Measurements from ENCODE around the gene SMARCC2. TPM values are rescaled to one million over a fixed set of nuclear protein-coding genes. Genes with fewer than 3 reads are reported as not detected.

SMARCC2 gene
- total RNA-seq, 1 experiment from 2014 or later: 38.4 TPM

DNA sequence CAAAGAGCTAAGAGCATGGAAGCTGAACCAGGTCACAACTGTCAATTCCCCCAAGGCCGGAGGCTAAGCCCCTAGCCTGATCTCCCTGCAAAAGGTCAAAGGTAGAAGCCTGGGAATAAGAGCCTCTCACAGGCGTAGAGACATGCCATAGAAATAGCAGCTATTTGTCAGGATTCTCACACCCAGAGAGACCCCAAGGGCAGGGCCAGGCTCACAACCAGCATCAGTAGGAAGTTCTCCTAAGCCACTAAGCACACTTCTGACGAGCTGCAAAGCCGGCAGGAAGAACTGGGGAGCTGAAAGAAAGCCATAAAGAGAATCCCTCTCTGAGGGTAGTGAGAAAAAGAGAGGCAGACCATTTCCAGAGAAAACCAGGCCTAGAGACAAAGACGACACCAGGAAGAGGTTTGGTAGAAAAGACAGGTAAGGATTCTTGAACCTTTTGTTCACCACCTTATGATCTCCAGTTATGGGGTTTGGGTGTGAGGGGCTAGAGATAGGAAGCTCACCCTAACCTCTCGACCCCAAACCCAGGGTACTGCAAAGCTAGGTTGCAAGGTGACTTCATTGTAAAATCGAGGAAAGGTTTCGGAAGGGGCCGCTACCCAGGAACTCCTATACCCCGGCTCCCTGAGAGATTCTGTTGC, 1.0 kb downstream of the SMARCC2 start:
- H3K36me3 ChIP-seq (ENCODE audit: low read depth, low read length): peaks cover 18% of the 10 kb centered on the region
- H3K9ac ChIP-seq (ENCODE audit: low read length): peak overlapping the region; percentile 75
- DNase-seq (no peak), ATAC-seq (no peak)
- no TSS peak for BruUV-seq (replicated peaks)
- H3K9me3 ChIP-seq (ENCODE audit: low read length): no peaks in the 10 kb centered on the region
- CTCF ChIA-PET: interaction anchor here (0.6 to 2.6 kb wide), 4 partner anchors 30 to 125 kb away, joined by 3 to 17 read pairs (median 5); partner anchors contain the start of genes ESYT1 and MYL6
- intact Hi-C loops (cut with micrococcal nuclease): loop anchor here (2.0 kb wide), 2 partner anchors 29 to 61 kb away; partner anchors contain the start of gene MYL6
- peak overlapping the region; percentile 76 for H2AFZ ChIP-seq (ENCODE audit: low read length)
- peak overlapping the region; percentile 94 for H3K4me3 ChIP-seq (ENCODE audit: low read length)
- H3F3A ChIP-seq (ENCODE audit: low read length, unreplicated experiment): no peaks in the 10 kb centered on the region
- no peak overlapping the region for H3K27ac ChIP-seq (ENCODE audit: low read length)
- TF ChIP-seq, protein P1, sequence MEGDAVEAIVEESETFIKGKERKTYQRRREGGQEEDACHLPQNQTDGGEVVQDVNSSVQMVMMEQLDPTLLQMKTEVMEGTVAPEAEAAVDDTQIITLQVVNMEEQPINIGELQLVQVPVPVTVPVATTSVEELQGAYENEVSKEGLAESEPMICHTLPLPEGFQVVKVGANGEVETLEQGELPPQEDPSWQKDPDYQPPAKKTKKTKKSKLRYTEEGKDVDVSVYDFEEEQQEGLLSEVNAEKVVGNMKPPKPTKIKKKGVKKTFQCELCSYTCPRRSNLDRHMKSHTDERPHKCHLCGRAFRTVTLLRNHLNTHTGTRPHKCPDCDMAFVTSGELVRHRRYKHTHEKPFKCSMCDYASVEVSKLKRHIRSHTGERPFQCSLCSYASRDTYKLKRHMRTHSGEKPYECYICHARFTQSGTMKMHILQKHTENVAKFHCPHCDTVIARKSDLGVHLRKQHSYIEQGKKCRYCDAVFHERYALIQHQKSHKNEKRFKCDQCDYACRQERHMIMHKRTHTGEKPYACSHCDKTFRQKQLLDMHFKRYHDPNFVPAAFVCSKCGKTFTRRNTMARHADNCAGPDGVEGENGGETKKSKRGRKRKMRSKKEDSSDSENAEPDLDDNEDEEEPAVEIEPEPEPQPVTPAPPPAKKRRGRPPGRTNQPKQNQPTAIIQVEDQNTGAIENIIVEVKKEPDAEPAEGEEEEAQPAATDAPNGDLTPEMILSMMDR (conservative IDR thresholded peaks at IDR 0.05; ENCODE audit: low read depth, low read length): no peak
- TF ChIP-seq EZH2phosphoT487 (IDR thresholded peaks at IDR 0.05; ENCODE audit: borderline replicate concordance, low read length) (no peak), EZH2 (IDR thresholded peaks at IDR 0.05; ENCODE audit: low read length, unreplicated experiment) (no peak)
- H4K20me1 ChIP-seq (ENCODE audit: low read length): no peaks in the 10 kb centered on the region
- H3K4me2 ChIP-seq (ENCODE audit: low read length): peak overlapping the region; percentile 86
- peaks cover 21% of the 10 kb centered on the region for H3K4me1 ChIP-seq (ENCODE audit: insufficient read depth, low read length)
- POLR2A ChIA-PET (ENCODE audit: unreplicated experiment): no interaction called here
- H3K9me2 ChIP-seq (replicated peaks; ENCODE audit: low read length): no peaks in the 10 kb centered on the region
- H3K79me2 ChIP-seq (ENCODE audit: low read length): peaks cover 30% of the 10 kb centered on the region
- H3K27me3 ChIP-seq (ENCODE audit: low read length): no peaks in the 10 kb centered on the region

DNA sequence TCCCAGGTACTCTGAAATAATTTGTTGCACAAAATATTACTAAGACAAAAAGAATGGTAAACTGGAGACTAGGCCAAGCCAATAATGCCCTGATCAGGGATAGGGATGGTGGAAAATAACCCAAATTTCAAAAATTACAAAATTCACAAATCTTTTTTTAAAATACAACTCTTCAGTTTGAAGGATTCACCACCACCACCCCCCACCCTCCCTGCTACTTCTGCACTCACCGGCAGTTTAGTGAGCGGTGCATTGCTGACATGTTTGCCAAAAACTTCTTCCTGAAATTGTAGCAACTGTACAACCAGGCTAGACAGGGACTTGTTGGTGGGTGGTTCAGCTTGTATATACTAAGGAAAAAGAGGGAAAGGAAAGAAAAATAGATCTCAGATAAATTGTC, 2.3 kb downstream of the SMARCC2 start:
- no peak for ATAC-seq
- no peak overlapping the region for H3K9ac ChIP-seq (ENCODE audit: low read length)
- H3K27me3 ChIP-seq (ENCODE audit: low read length): no peaks in the 10 kb centered on the region
- H3K4me2 ChIP-seq (ENCODE audit: low read length): peak overlapping the region; percentile 86; the same call in 1 of the 2 replicates
- no TSS peak for BruUV-seq (replicated peaks)
- no peak overlapping the region for H3K4me3 ChIP-seq (ENCODE audit: low read length)
- no peak overlapping the region for H2AFZ ChIP-seq (ENCODE audit: low read length)
- H3K36me3 ChIP-seq (ENCODE audit: low read depth, low read length): peaks cover 18% of the 10 kb centered on the region
- peaks cover 21% of the 10 kb centered on the region for H3K4me1 ChIP-seq (ENCODE audit: insufficient read depth, low read length)
- H4K20me1 ChIP-seq (ENCODE audit: low read length): no peaks in the 10 kb centered on the region
- intact Hi-C loops (cut with micrococcal nuclease): no loop called here
- H3F3A ChIP-seq (ENCODE audit: low read length, unreplicated experiment): no peaks in the 10 kb centered on the region
- ChIA-PET POLR2A (ENCODE audit: unreplicated experiment) (interaction anchor here (0.7 kb wide), 1 partner anchor 10 kb away, joined by 34 read pairs; no protein-coding TSS in a partner anchor), CTCF (no interaction called here)
- no peaks in the 10 kb centered on the region for H3K9me2 ChIP-seq (replicated peaks; ENCODE audit: low read length)
- H3K27ac ChIP-seq (ENCODE audit: low read length): no peak overlapping the region
- DNase-seq: no peak
- no peaks in the 10 kb centered on the region for H3K9me3 ChIP-seq (ENCODE audit: low read length)
- TF ChIP-seq, protein P1 (conservative IDR thresholded peaks at IDR 0.05; ENCODE audit: low read depth, low read length): no peak
- no peak for TF ChIP-seq EZH2phosphoT487 (IDR thresholded peaks at IDR 0.05; ENCODE audit: borderline replicate concordance, low read length)
- no peak for TF ChIP-seq EZH2 (IDR thresholded peaks at IDR 0.05; ENCODE audit: low read length, unreplicated experiment)
- peaks cover 30% of the 10 kb centered on the region for H3K79me2 ChIP-seq (ENCODE audit: low read length)

DNA sequence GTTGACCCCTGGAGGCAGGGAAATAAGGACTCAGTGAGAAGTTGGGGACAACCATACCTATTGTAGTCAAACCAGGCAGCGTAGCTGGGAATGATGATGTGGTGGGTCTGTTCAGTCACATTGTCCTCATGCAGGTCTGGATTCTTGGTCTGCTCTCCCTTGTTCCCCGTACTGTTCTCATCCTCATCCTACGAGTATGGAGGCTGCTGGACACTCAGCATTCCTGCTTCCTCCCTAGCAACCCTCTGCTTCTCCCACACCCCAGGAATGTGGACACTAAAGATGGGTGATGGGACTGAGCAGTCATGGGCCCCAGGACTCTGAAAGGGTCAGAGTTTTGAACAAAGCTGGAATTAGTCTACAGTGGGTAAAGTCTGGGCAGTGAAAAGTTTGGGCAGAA, 10.9 kb downstream of the SMARCC2 start:
- no peak for TF ChIP-seq EZH2 (IDR thresholded peaks at IDR 0.05; ENCODE audit: low read length, unreplicated experiment)
- TF ChIP-seq, protein P1 (conservative IDR thresholded peaks at IDR 0.05; ENCODE audit: low read depth, low read length): no peak
- TF ChIP-seq EZH2phosphoT487 (IDR thresholded peaks at IDR 0.05; ENCODE audit: borderline replicate concordance, low read length): no peak
- Histone ChIP-seq H2AFZ (ENCODE audit: low read length) (no peak overlapping the region), H3K27ac (ENCODE audit: low read length) (no peak overlapping the region), H3K4me3 (ENCODE audit: low read length) (no peak overlapping the region), H3F3A (ENCODE audit: low read length, unreplicated experiment) (no peaks in the 10 kb centered on the region), H3K9me2 (replicated peaks; ENCODE audit: low read length) (no peaks in the 10 kb centered on the region), H3K27me3 (ENCODE audit: low read length) (no peaks in the 10 kb centered on the region), H3K4me1 (ENCODE audit: insufficient read depth, low read length) (no peaks in the 10 kb centered on the region), H3K9me3 (ENCODE audit: low read length) (no peaks in the 10 kb centered on the region), H4K20me1 (ENCODE audit: low read length) (no peaks in the 10 kb centered on the region), H3K36me3 (ENCODE audit: low read depth, low read length) (peaks cover 33% of the 10 kb centered on the region), H3K9ac (ENCODE audit: low read length) (no peak overlapping the region), H3K4me2 (ENCODE audit: low read length) (no peak overlapping the region), H3K79me2 (ENCODE audit: low read length) (no peaks in the 10 kb centered on the region)
- intact Hi-C loops (cut with micrococcal nuclease): no loop called here
- CTCF ChIA-PET: no interaction called here
- POLR2A ChIA-PET (ENCODE audit: unreplicated experiment): no interaction called here
- no TSS peak for BruUV-seq (replicated peaks)
- no peak for ATAC-seq
- no peak for DNase-seq
